LoVo (cell line): ENCODE data around the gene CCRL2.

Experiments used
- DNase-seq: peaks from one replicate; pipeline ENCODE4 v3.0.0-alpha.2; 2016; ENCODE audit warnings: low spot score

The CCRL2 gene, protein sequence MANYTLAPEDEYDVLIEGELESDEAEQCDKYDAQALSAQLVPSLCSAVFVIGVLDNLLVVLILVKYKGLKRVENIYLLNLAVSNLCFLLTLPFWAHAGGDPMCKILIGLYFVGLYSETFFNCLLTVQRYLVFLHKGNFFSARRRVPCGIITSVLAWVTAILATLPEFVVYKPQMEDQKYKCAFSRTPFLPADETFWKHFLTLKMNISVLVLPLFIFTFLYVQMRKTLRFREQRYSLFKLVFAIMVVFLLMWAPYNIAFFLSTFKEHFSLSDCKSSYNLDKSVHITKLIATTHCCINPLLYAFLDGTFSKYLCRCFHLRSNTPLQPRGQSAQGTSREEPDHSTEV

DNA sequence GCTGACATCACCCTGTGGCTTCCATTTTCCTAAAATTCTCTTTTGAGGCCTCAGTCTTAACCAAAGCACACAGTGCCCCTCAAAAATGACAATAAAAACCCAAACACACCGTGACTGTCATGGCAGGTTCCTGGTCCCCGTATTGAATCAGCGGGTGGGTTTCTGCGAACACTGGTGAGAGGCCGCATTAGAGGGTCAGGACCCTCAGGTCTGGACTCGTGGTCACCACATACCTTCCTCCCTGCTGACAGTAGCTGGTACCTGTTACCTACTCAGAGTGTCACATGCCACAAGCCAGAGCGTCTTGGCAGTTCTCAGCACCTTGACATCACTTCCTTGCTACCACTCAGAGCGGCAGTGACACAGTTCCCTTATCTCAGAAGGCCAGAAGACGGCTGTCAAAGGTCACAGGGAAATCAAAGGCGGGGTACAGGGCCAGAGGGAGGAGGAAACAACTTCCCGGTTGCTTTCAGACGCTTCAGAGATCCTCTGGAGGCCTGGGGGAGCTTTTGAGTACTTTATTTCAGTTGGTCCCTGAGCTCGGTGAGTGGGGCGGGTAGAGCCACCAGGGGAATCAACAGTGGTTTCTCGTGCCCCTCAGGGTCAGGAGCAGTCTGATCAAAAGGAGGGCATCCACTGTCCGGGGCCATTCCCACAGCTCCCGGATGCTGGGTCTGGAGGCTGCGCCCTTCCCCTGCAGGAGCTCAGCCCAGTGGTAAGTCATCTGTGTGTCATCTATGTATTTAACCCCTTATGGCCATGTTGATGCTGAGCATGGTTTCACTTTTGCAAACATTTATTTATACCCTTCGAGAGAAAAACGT lies at the start of gene CCRL2, which contains the start of gene CCR5AS:
CCRL2 (plus strand) TSS at position 472 of the 824 bp plus-strand sequence. CDS start 821 bp downstream, outside the sequence.
CCR5AS (minus strand) TSS at position 279 of the 824 bp plus-strand sequence.
- DNase-seq: peak; percentile 65

DNA sequence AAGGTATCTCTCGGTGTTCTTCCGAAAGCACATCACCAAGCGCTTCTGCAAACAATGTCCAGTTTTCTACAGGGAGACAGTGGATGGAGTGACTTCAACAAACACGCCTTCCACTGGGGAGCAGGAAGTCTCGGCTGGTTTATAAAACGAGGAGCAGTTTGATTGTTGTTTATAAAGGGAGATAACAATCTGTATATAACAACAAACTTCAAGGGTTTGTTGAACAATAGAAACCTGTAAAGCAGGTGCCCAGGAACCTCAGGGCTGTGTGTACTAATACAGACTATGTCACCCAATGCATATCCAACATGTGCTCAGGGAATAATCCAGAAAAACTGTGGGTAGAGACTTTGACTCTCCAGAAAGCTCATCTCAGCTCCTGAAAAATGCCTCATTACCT lies 48.6 kb upstream of the CCRL2 start:
- no peak for DNase-seq

DNA sequence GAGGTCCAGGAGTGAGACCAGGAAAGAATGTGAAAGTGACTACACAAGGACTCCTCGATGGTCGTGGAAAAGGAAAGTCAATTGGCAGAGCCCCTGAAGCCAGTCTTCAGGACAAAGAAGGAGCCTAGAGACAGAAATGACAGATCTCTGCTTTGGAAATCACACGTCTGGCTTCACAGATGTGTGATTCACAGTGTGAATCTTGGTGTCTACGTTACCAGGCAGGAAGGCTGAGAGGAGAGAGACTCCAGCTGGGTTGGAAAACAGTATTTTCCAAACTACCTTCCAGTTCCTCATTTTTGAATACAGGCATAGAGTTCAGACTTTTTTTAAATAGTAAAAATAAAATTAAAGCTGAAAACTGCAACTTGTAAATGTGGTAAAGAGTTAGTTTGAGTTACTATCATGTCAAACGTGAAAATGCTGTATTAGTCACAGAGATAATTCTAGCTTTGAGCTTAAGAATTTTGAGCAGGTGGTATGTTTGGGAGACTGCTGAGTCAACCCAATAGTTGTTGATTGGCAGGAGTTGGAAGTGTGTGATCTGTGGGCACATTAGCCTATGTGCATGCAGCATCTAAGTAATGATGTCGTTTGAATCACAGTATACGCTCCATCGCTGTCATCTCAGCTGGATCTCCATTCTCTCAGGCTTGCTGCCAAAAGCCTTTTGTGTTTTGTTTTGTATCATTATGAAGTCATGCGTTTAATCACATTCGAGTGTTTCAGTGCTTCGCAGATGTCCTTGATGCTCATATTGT lies 47.1 kb upstream of the CCRL2 start:
- no peak for DNase-seq

DNA sequence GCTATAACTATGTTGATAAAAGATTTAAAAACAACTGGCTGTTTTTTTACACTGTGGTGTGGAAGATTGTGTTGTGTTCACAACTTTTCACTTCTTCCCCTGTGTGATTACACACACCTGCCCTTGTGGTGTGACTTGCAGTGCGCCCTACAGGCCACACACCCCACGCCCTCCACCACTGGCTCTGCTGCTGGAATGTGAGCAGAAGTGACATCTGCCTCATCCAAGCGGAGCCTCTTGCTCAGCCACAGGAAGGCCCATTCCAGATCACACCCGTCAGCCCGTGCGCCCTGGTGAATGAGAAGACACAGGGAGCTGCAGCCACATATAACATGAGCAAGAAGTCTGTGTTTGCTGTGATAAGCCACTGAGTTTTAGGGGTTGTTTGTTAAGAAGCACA lies 46.2 kb upstream of the CCRL2 start:
- DNase-seq: no peak

DNA sequence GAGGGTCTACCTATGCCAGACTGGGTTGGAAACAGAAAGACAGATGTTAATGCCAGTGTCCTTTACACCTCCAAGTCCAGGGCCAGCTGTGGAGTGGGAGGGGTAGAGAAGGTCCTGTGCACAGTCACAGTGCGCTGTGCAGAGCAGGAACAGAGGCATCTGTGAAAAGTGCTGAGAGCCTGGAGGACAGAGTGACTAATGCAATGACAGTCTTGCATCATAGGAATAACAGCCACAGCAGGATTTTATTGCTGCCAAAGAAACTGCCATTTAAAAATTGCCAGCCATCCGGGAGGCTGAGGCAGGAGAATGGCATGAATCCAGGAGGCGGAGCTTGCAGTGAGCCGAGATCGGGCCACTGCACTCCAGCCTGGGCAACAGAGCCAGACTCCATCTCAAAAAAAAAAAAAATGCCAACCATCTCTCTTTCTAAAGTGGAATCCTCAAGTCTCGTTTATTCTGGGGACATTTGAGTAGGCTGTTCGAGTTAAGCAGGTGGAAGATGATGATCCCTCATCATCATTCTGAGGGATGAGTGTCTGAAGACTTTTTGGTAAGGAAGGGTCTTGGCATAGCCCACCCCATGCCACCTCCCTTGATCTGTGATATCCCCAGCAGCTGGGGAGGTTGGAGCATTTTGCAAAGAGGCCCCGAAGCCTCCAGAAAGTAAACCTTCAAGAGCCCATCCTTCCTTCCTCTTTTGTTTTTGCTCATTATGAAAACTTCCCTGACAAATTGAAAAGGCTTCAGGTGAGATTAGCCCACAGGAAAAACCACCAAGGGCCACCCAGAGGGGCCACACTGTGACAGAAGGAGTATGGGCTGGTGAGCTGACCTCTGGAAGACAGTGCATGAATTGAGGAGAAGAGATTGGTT lies 45.4 kb upstream of the CCRL2 start:
- peak; percentile 42 for DNase-seq

DNA sequence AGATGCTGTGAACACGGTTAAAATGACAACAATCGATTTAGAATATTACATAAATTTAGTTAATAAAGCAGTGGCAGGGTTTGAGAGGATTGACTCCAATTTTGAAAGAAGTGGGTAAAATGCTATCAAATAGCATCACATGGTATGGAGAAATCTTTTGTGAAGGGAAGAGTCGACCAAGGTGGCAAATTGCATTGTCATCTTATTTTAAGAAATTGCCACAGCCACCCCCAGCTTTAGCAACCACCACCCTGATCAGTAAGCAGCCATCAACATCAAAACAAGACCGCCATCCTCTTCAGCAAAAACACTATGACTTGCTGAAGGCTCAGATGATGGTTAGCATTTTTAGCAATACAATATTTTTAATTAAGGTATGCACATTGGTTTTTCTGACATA lies 42.0 kb upstream of the CCRL2 start:
- DNase-seq: no peak

DNA sequence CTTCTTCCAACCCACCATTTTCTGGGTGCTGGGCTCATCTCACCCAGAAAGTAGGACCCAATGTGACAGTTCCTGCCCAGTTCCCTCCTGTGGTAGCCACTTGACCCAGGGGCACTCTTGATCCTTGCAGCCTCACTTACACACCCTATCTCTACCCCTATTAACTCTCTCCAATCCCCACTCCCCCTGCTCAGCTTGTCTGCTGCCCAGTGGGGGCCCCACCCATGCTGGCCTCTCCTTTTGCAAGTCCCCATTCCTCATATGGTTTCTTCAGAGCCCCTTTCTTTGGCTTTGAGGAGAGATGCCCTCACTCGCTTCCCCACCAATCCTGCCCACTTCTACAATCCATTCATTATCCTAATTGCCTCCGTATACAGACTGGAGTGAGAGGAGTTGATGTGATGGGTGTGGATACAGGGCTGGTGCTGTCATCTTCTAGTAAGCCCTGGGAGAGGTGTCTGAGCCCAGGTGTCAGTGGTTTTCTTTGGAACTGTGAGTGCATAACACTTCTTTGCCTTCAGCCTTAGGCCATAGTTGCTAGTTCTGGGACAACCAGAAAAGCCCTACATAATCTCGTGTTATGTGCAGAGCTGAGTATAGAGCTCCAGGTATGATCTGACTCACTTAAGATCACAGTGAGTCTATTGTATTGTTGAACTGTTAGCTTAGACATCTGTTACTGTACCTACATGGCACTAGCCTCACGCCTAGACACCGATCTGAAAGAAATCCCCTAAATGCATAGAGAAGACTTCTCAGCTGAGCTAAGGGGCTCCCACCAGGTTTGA lies 41.1 kb upstream of the CCRL2 start:
- no peak for DNase-seq

DNA sequence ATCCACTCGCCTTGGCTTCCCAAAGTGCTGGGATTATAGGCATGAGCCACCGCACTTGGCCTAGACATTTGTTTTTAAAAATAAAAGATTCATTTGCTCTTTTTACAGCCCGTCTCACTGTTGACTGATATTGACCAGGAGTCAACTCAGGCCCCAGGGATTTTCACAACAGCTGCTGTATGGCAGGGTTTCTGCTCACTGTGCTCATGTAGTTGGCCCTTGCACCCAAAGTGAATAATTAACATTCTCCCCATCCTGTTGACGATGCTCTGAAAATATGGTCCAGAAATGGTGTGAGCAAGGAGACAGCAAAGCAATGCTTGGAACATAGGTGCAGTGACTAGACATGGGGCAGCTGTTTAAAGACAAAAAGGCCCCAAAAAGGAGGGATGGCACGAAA lies 39.2 kb upstream of the CCRL2 start:
- DNase-seq: no peak

DNA sequence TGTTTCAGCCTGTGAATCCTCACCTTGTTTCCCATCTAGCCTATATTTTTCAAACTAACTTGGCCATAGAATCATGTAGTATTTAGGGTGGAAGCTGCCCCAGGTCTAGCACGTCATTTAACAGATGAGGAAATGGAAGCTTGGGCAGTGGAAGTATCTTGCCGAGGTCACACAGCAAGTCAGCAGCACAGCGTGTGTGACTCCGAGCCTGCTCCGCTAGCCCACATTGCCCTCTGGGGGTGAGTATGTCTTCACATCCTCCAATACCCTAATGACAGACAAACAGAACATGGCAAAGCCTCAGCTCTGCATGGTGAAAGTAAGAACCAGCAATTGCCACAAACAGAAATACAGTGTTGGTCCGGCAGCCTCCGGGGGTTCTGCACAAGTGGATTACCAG lies 38.5 kb upstream of the CCRL2 start:
- no peak for DNase-seq

DNA sequence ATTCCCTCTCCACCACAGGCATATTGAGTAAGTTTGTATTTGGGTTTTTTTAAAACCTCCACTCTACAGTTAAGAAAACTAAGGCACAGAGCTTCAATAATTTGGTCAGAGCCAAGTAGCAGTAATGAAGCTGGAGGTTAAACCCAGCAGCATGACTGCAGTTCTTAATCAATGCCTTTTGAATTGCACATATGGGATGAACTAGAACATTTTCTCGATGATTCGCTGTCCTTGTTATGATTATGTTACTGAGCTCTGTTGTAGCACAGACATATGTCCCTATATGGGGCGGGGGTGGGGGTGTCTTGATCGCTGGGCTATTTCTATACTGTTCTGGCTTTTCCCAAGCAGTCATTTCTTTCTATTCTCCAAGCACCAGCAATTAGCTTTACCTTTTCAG lies 37.9 kb upstream of the CCRL2 start:
- no peak for DNase-seq

DNA sequence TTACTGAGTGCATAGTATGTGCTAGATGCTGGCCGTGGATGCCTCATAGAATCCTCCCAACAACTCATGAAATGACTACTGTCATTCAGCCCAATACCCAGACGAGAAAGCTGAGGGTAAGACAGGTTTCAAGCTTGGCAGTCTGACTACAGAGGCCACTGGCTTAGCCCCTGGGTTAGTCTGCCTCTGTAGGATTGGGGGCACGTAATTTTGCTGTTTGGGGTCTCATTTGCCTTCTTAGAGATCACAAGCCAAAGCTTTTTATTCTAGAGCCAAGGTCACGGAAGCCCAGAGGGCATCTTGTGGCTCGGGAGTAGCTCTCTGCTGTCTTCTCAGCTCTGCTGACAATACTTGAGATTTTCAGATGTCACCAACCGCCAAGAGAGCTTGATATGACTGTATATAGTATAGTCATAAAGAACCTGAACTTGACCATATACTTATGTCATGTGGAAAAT lies 37.4 kb upstream of the CCRL2 start:
- no peak for DNase-seq

DNA sequence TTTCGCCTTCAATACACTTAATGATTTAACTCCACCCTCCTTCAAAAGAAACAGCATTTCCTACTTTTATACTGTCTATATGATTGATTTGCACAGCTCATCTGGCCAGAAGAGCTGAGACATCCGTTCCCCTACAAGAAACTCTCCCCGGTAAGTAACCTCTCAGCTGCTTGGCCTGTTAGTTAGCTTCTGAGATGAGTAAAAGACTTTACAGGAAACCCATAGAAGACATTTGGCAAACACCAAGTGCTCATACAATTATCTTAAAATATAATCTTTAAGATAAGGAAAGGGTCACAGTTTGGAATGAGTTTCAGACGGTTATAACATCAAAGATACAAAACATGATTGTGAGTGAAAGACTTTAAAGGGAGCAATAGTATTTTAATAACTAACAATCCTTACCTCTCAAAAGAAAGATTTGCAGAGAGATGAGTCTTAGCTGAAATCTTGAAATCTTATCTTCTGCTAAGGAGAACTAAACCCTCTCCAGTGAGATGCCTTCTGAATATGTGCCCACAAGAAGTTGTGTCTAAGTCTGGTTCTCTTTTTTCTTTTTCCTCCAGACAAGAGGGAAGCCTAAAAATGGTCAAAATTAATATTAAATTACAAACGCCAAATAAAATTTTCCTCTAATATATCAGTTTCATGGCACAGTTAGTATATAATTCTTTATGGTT lies 36.1 kb upstream of the CCRL2 start, which contains the start of gene CCR5:
CCR5 (plus strand) TSS at position 108 of the 680 bp plus-strand sequence. CDS start 1,957 bp downstream, outside the sequence.
- DNase-seq: no peak

DNA sequence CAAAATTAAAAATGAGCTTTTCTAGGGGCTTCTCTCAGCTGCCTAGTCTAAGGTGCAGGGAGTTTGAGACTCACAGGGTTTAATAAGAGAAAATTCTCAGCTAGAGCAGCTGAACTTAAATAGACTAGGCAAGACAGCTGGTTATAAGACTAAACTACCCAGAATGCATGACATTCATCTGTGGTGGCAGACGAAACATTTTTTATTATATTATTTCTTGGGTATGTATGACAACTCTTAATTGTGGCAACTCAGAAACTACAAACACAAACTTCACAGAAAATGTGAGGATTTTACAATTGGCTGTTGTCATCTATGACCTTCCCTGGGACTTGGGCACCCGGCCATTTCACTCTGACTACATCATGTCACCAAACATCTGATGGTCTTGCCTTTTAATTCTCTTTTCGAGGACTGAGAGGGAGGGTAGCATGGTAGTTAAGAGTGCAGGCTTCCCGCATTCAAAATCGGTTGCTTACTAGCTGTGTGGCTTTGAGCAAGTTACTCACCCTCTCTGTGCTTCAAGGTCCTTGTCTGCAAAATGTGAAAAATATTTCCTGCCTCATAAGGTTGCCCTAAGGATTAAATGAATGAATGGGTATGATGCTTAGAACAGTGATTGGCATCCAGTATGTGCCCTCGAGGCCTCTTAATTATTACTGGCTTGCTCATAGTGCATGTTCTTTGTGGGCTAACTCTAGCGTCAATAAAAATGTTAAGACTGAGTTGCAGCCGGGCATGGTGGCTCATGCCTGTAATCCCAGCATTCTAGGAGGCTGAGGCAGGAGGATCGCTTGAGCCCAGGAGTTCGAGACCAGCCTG lies 35.3 kb upstream of the CCRL2 start:
- DNase-seq: no peak

DNA sequence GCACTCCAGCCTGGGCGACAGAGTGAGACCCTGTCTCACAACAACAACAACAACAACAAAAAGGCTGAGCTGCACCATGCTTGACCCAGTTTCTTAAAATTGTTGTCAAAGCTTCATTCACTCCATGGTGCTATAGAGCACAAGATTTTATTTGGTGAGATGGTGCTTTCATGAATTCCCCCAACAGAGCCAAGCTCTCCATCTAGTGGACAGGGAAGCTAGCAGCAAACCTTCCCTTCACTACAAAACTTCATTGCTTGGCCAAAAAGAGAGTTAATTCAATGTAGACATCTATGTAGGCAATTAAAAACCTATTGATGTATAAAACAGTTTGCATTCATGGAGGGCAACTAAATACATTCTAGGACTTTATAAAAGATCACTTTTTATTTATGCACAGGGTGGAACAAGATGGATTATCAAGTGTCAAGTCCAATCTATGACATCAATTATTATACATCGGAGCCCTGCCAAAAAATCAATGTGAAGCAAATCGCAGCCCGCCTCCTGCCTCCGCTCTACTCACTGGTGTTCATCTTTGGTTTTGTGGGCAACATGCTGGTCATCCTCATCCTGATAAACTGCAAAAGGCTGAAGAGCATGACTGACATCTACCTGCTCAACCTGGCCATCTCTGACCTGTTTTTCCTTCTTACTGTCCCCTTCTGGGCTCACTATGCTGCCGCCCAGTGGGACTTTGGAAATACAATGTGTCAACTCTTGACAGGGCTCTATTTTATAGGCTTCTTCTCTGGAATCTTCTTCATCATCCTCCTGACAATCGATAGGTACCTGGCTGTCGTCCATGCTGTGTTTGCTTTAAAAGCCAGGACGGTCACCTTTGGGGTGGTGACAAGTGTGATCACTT lies 34.3 kb upstream of the CCRL2 start:
- no peak for DNase-seq

DNA sequence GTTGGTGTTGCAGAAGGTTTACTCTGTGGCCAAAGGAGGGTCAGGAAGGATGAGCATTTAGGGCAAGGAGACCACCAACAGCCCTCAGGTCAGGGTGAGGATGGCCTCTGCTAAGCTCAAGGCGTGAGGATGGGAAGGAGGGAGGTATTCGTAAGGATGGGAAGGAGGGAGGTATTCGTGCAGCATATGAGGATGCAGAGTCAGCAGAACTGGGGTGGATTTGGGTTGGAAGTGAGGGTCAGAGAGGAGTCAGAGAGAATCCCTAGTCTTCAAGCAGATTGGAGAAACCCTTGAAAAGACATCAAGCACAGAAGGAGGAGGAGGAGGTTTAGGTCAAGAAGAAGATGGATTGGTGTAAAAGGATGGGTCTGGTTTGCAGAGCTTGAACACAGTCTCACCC lies 32.3 kb upstream of the CCRL2 start:
- no peak for DNase-seq

DNA sequence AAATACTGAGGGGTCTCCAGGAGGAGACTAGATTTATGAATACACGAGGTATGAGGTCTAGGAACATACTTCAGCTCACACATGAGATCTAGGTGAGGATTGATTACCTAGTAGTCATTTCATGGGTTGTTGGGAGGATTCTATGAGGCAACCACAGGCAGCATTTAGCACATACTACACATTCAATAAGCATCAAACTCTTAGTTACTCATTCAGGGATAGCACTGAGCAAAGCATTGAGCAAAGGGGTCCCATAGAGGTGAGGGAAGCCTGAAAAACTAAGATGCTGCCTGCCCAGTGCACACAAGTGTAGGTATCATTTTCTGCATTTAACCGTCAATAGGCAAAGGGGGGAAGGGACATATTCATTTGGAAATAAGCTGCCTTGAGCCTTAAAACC lies 31.8 kb upstream of the CCRL2 start:
- DNase-seq: no peak

DNA sequence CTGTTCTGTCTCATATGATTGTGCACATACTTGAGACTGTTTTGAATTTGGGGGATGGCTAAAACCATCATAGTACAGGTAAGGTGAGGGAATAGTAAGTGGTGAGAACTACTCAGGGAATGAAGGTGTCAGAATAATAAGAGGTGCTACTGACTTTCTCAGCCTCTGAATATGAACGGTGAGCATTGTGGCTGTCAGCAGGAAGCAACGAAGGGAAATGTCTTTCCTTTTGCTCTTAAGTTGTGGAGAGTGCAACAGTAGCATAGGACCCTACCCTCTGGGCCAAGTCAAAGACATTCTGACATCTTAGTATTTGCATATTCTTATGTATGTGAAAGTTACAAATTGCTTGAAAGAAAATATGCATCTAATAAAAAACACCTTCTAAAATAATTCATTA lies 31.2 kb upstream of the CCRL2 start:
- DNase-seq: no peak

DNA sequence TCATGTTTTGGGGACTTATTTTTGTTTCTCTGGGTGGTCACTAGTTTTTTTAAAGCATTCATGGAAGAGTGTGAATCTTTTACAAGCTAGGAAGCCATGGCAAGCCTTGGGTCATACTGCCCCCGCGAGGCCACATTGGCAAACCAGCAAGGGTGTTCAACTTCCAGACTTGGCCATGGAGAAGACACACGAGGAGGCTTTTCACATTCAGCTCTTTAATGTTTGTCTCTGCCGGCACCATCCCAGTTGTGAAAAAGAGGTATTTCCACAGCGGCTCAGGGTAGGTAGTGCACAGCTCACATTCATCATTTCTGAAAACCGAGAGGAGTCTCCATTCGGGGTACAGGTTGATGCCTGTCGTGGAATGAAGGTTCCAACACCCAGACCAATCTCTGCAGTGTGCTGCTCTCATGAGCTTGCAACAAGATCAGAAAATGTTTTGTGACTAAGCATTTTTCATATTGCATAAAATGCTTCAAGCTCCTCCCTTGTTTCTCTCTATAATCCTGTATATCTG lies 28.6 kb upstream of the CCRL2 start:
- peak; percentile 49 for DNase-seq
